ENCODE measurements around the gene ANKRD39.

The ANKRD39 gene

DNA sequence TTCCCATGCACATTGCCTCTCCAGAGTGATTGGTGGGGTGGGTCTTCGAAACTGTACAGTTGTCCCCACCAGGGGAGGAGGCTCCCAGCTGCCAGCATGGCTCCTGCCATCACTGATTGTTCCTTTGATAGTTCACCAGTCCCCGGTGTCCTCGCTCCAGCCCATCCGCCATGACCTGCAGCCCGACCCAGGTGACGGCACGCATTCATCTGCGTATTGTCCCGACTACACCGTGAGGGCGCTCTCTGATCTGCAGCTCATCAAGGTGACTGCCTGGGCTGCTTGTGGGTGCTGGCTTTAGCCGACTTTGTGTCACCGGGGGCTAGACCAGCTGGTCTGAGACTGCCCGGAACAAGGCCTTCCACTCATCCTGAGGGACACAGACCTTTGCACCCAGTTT lies 29.4 kb downstream of the ANKRD39 start:
- 0 out of 2 replicates have a peak, but pooled peaks cover 5% of the 10 kb centered on the region for H4K20me1 ChIP-seq (ENCODE audit: insufficient read depth)
- TF ChIP-seq, protein P1, sequence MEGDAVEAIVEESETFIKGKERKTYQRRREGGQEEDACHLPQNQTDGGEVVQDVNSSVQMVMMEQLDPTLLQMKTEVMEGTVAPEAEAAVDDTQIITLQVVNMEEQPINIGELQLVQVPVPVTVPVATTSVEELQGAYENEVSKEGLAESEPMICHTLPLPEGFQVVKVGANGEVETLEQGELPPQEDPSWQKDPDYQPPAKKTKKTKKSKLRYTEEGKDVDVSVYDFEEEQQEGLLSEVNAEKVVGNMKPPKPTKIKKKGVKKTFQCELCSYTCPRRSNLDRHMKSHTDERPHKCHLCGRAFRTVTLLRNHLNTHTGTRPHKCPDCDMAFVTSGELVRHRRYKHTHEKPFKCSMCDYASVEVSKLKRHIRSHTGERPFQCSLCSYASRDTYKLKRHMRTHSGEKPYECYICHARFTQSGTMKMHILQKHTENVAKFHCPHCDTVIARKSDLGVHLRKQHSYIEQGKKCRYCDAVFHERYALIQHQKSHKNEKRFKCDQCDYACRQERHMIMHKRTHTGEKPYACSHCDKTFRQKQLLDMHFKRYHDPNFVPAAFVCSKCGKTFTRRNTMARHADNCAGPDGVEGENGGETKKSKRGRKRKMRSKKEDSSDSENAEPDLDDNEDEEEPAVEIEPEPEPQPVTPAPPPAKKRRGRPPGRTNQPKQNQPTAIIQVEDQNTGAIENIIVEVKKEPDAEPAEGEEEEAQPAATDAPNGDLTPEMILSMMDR (conservative IDR thresholded peaks at IDR 0.05; ENCODE audit: low read depth, low read length), result no peak
- no peaks in the 10 kb centered on the region for H3K4me1 ChIP-seq (ENCODE audit: low read depth, poor library complexity, severe bottlenecking)
- H3K4me2 ChIP-seq, result no peak overlapping the region
- no peak overlapping the region for H3K9ac ChIP-seq
- H3K27me3 ChIP-seq (ENCODE audit: insufficient read depth, low read depth), result no peaks in the 10 kb centered on the region
- no peak overlapping the region for H3K27ac ChIP-seq
- peaks cover 7% of the 10 kb centered on the region; the same call in 1 of the 2 replicates for H3K79me2 ChIP-seq (ENCODE audit: insufficient read depth, low read depth)
- no peak overlapping the region for H3K4me3 ChIP-seq (IDR thresholded peaks at IDR 0.05; ENCODE audit: insufficient read depth, low read depth, low read length)
- no peaks in the 10 kb centered on the region; the same call in 1 of the 2 replicates for H3K36me3 ChIP-seq (ENCODE audit: insufficient read depth)
- no peak overlapping the region for H2AFZ ChIP-seq (ENCODE audit: low read depth)

DNA sequence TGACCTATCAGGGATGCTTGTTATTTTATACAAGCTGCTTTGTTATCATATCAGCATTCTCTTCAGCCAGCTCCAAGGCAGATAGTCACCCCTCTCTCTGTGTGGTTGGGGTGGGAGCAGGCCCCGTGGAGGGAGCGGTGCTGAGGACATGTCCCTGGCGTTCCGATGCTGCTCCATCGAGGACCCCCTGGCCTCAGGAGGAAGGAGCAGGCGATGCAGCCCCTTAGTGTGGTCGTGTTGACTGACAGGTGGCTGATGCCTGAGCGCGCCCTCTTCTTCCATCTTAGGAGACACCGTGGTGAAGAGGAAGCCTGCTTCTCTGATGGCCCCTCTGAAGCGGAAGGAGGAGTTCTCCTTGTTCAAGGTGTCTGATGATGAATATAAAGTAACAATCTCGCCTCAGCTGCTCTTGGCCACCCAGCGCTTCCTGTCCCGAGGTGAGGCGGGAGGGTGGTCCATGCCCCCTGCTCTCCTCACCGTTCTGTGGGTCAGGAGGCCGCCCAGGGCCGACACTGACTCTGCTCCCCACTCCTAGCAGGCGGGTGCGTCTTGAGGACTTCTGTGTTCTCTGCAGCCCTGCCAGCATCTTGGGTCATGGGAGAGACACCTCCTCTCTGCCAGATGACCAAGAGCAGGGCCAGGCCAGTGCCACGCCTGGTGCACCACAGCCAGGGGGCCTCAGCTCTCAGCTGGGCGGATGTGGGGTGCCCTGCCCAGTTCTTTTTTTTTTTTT lies 31.1 kb downstream of the ANKRD39 start:
- H3K27me3 ChIP-seq (ENCODE audit: insufficient read depth, low read depth), result no peaks in the 10 kb centered on the region
- no peak overlapping the region for H3K27ac ChIP-seq
- no peaks in the 10 kb centered on the region for H3K4me1 ChIP-seq (ENCODE audit: low read depth, poor library complexity, severe bottlenecking)
- TF ChIP-seq, protein P1 (conservative IDR thresholded peaks at IDR 0.05; ENCODE audit: low read depth, low read length), result no peak
- H3K36me3 ChIP-seq (ENCODE audit: insufficient read depth), result no peaks in the 10 kb centered on the region; the same call in 1 of the 2 replicates
- H3K4me2 ChIP-seq, result no peak overlapping the region
- H3K9ac ChIP-seq, result no peak overlapping the region
- H3K79me2 ChIP-seq (ENCODE audit: insufficient read depth, low read depth), result peaks cover 16% of the 10 kb centered on the region; the same call in 1 of the 2 replicates
- H4K20me1 ChIP-seq (ENCODE audit: insufficient read depth), result peaks cover 9% of the 10 kb centered on the region; the same call in 1 of the 2 replicates
- H3K4me3 ChIP-seq (IDR thresholded peaks at IDR 0.05; ENCODE audit: insufficient read depth, low read depth, low read length), result no peak overlapping the region
- no peak overlapping the region for H2AFZ ChIP-seq (ENCODE audit: low read depth)

DNA sequence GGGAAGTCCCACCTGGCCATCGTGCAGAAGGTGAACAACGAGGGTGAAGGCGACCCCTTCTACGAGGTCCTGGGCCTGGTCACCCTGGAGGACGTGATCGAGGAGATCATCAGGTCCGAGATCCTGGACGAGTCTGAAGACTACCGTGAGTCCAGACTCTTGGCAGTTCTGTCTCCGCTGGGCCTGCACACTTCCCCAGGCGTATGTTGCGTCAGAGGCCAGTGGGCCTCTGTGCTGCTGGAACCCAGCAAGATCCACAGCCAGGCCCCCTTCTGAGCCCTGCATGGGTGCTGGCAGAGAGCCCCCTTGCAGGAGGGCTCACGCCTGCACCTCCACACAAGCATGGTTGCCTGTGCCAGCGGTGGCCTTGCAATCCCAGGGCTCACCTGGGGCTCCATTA lies 32.8 kb downstream of the ANKRD39 start:
- Histone ChIP-seq H3K4me1 (ENCODE audit: low read depth, poor library complexity, severe bottlenecking) (no peaks in the 10 kb centered on the region), H3K79me2 (ENCODE audit: insufficient read depth, low read depth) (peaks cover 33% of the 10 kb centered on the region; the same call in 1 of the 2 replicates), H4K20me1 (ENCODE audit: insufficient read depth) (peaks cover 9% of the 10 kb centered on the region; the same call in 1 of the 2 replicates), H3K4me3 (IDR thresholded peaks at IDR 0.05; ENCODE audit: insufficient read depth, low read depth, low read length) (no peak overlapping the region), H2AFZ (ENCODE audit: low read depth) (no peak overlapping the region), H3K36me3 (ENCODE audit: insufficient read depth) (no peaks in the 10 kb centered on the region; the same call in 1 of the 2 replicates), H3K27ac (no peak overlapping the region), H3K9ac (no peak overlapping the region), H3K27me3 (ENCODE audit: insufficient read depth, low read depth) (no peaks in the 10 kb centered on the region), H3K4me2 (no peak overlapping the region)
- TF ChIP-seq, protein P1 (conservative IDR thresholded peaks at IDR 0.05; ENCODE audit: low read depth, low read length), result no peak

DNA sequence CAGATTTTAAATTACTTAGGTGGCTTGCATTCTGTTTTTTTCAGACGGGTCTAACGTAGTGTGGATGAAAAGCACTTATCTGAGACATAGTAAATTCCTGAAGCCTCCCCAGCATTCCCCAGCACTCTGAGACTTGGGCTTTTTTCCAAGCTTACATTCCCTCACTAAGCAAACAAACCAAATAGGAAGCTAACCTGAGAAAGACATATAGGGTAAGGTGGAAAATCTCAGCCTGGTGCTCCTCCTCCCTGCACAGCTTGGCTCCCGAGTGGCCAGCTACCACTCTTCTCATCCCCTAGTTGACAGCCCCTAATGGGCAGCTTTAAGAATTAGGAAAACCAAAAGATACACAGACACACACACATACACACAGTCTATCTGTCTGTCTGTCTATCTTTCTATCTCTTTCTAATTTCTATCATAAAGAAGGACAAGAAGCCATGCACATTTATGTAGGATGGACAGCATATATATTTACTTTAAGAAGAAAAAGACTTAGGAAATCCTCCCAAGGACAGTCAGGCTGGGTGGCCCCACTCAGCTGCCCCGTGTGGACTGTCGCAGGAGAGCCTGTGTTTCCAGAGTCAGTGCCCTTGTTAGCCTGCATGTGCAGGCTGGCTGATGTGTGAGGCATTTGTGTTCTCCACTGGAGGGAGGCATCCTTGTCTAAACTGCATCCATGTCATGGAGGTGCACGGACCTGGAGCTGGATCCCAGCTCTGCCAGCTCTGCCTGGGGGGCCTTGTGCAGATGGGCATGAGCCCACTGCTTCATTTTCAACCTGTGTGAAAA lies 33.5 kb downstream of the ANKRD39 start:
- peaks cover 40% of the 10 kb centered on the region for H3K79me2 ChIP-seq (ENCODE audit: insufficient read depth, low read depth)
- H4K20me1 ChIP-seq (ENCODE audit: insufficient read depth), result peaks cover 9% of the 10 kb centered on the region; the same call in 1 of the 2 replicates
- no peaks in the 10 kb centered on the region; the same call in 1 of the 2 replicates for H3K36me3 ChIP-seq (ENCODE audit: insufficient read depth)
- no peak overlapping the region for H3K4me2 ChIP-seq
- no peak overlapping the region for H3K9ac ChIP-seq
- H3K27ac ChIP-seq, result no peak overlapping the region
- no peak overlapping the region for H3K4me3 ChIP-seq (IDR thresholded peaks at IDR 0.05; ENCODE audit: insufficient read depth, low read depth, low read length)
- TF ChIP-seq, protein P1 (conservative IDR thresholded peaks at IDR 0.05; ENCODE audit: low read depth, low read length), result no peak
- H3K4me1 ChIP-seq (ENCODE audit: low read depth, poor library complexity, severe bottlenecking), result peaks cover 7% of the 10 kb centered on the region
- H2AFZ ChIP-seq (ENCODE audit: low read depth), result no peak overlapping the region
- no peaks in the 10 kb centered on the region for H3K27me3 ChIP-seq (ENCODE audit: insufficient read depth, low read depth)
